Natural killer cell (primary cell): ENCODE data around the gene MAPRE2. TPM values are rescaled to one million over a fixed set of nuclear protein-coding genes. Genes with fewer than 3 reads are reported as not detected.

ENCODE experiments used
- ATAC-seq, 3 donors: fragments of 150-1000 bp in 2 of 3; fragments of 200-7000 bp in 1 of 3; cut with Tn5 transposase; 1 replicate in 1 of 3; 2 replicates in 2 of 3; pipeline ENCODE4 v1.10.0; 2021; ENCODE audit warnings: mild to moderate bottlenecking in 2 of 3, moderate library complexity in 2 of 3
- DNase-seq, 2 donors: peaks; one replicate each; pipeline versions ENCODE4 v3.0.0 to v3.0.0-alpha.2; 2013 to 2021; ENCODE audit warnings: mixed read lengths in 1 of 2
- H3K27ac ChIP-seq: one replicate; pipeline ENCODE4 v1.5.1; 2013; ENCODE audit warnings: mild to moderate bottlenecking, low read length
- H3K27me3 ChIP-seq: one replicate; pipeline ENCODE4 v1.6.1; 2013; ENCODE audit warnings: low read length; ENCODE audit not compliant: control insufficient read depth, insufficient read depth
- H3K36me3 ChIP-seq: one replicate; pipeline ENCODE4 v1.6.1; 2013; ENCODE audit warnings: low read length; ENCODE audit not compliant: control insufficient read depth, insufficient read depth
- H3K4me1 ChIP-seq: one replicate; pipeline ENCODE4 v1.6.1; 2013; ENCODE audit warnings: low read length; ENCODE audit not compliant: control insufficient read depth, insufficient read depth
- H3K4me3 ChIP-seq: one replicate; pipeline ENCODE4 v1.5.1; 2013; ENCODE audit warnings: low read length
- H3K9me3 ChIP-seq: one replicate; pipeline ENCODE4 v1.6.1; 2013; ENCODE audit warnings: low read length; ENCODE audit not compliant: control insufficient read depth, insufficient read depth
- H3K27ac Mint-ChIP-seq, 2 donors: one replicate each; pipeline ENCODE4 v1.8.0; 2022; ENCODE audit warnings: mild to moderate bottlenecking in 2 of 2, mixed read lengths in 2 of 2, moderate library complexity in 1 of 2
- H3K27me3 Mint-ChIP-seq, 2 donors: one replicate each; pipeline ENCODE4 v1.8.0; 2022; ENCODE audit warnings: low read depth in 2 of 2, mixed read lengths in 2 of 2
- H3K36me3 Mint-ChIP-seq: one replicate; pipeline ENCODE4 v1.8.0; 2022; ENCODE audit warnings: mixed read lengths
- H3K4me1 Mint-ChIP-seq, 2 donors: one replicate each; pipeline ENCODE4 v1.8.0; 2022; ENCODE audit warnings: mixed read lengths in 2 of 2
- H3K4me3 Mint-ChIP-seq: one replicate; pipeline ENCODE4 v1.8.0; 2022; ENCODE audit warnings: mild to moderate bottlenecking, moderate library complexity, mixed read lengths
- H3K9me3 Mint-ChIP-seq, 2 donors: one replicate each; pipeline ENCODE4 v1.8.0; 2022; ENCODE audit warnings: mixed read lengths in 2 of 2
- CTCF ChIP-seq: fragments of 200-600 bp; IDR thresholded peaks from one replicate; pipeline ENCODE4 v1.8.0; 2022; ENCODE audit warnings: antibody characterized with exemption
- WGBS: methylation state at CpG from one replicate; pipeline ENCODE4 v1.1.7; 2013; ENCODE audit warnings: missing lambda C conversion rate; ENCODE audit not compliant: insufficient coverage; 5-methylcytosine and 5-hydroxymethylcytosine counted together
- intact Hi-C: fragments of 100-400 bp; cut with micrococcal nuclease; formaldehyde crosslinking; loops from one replicate; pipeline ENCODE4 v1.14.2; 2022
- total RNA-seq, 4 donors: library from RNA; stranded (reverse); fragments of 120-200 nt in 1 of 4; gene quantifications; one replicate each; pipeline versions ENCODE4 v1.2.3 to v1.2.4, GENCODE V29; 2013 to 2022

The MAPRE2 gene
- total RNA-seq, 3 donors from 2014 or later (not counting 1 experiment from before 2014, with no cell fraction given), result 159 to 283 (median 207) TPM

GRCh38 chr18:35038881-35039491 is 2.2 kb upstream of the MAPRE2 start:
- no peak for TF ChIP-seq CTCF
- H3K27me3 ChIP-seq, result no peaks in the 10 kb centered on the region
- intact Hi-C loops, result no loop called here
- H3K36me3 ChIP-seq, result no peaks in the 10 kb centered on the region
- 75% methylated on average over 2 of the region's 2 CpGs for WGBS
- no peak overlapping the region for H3K4me3 ChIP-seq
- no peak for ATAC-seq
- Mint-ChIP-seq H3K36me3 (no peaks in the 10 kb centered on the region), H3K27ac (peak overlapping the region; percentile 98 to 99), H3K9me3 (no peaks in the 10 kb centered on the region), H3K4me1 (peaks cover 75 to 80% of the 10 kb centered on the region in 2 donors), H3K4me3 (peak overlapping the region; percentile 73), H3K27me3 (peaks cover 0 to 4% of the 10 kb centered on the region in 2 donors)
- DNase-seq, result no peak
- H3K4me1 ChIP-seq, result peaks cover 27% of the 10 kb centered on the region
- no peaks in the 10 kb centered on the region for H3K9me3 ChIP-seq
- peak overlapping the region; percentile 93 for H3K27ac ChIP-seq

- no peak for TF ChIP-seq CTCF
- Mint-ChIP-seq H3K4me3 (peak overlapping the region; percentile 96), H3K9me3 (no peaks in the 10 kb centered on the region), H3K27ac (peak overlapping the region; percentile 98 to 99), H3K27me3 (peaks cover 0 to 4% of the 10 kb centered on the region in 2 donors), H3K36me3 (no peaks in the 10 kb centered on the region), H3K4me1 (peaks cover 89 to 93% of the 10 kb centered on the region in 2 donors)
- intact Hi-C loops, result no loop called here
- Histone ChIP-seq H3K9me3 (no peaks in the 10 kb centered on the region), H3K27ac (peak overlapping the region; percentile 93), H3K36me3 (no peaks in the 10 kb centered on the region), H3K4me3 (peak overlapping the region; percentile 77), H3K27me3 (no peaks in the 10 kb centered on the region), H3K4me1 (peaks cover 37% of the 10 kb centered on the region)
- no peak for DNase-seq
- no peak for ATAC-seq
Observed at GRCh38 chr18:35040638-35040987, 600 bp upstream of the MAPRE2 start.

- peak in 1 of 2 donors; percentile 58 for DNase-seq
- H3K27me3 Mint-ChIP-seq, result peaks cover 0 to 4% of the 10 kb centered on the region in 2 donors
- peak overlapping the region; percentile 77 for H3K4me3 ChIP-seq
- peak overlapping the region; percentile 96 for H3K4me3 Mint-ChIP-seq
- peaks cover 92 to 98% of the 10 kb centered on the region in 2 donors for H3K4me1 Mint-ChIP-seq
- no peaks in the 10 kb centered on the region for H3K9me3 ChIP-seq
- WGBS, result 0% methylated on average over 10 of the region's 11 CpGs
- peak overlapping the region; percentile 98 to 99 for H3K27ac Mint-ChIP-seq
- H3K27ac ChIP-seq, result peak overlapping the region; percentile 93
- no peaks in the 10 kb centered on the region for H3K9me3 Mint-ChIP-seq
- no peaks in the 10 kb centered on the region for H3K27me3 ChIP-seq
- peak in 1 of 3 donors; percentile 2 for ATAC-seq
- H3K4me1 ChIP-seq, result peaks cover 50% of the 10 kb centered on the region
- no peaks in the 10 kb centered on the region for H3K36me3 Mint-ChIP-seq
- TF ChIP-seq CTCF, result no peak
- intact Hi-C loops, result loop anchor here (1.0 to 2.0 kb wide), 7 partner anchors 8 to 302 kb away; partner anchors contain the start of gene ZNF24
- H3K36me3 ChIP-seq, result no peaks in the 10 kb centered on the region
Observed at GRCh38 chr18:35041815-35042387, 688 bp downstream of the MAPRE2 start.
